NCI-H510A (cell line): ENCODE data around the gene SPIRE2.
"Not testable (repeated sequence)": the region's sequence is repeated elsewhere in the genome, so short reads cannot be mapped to it uniquely, and the experiment has no call there.

Experiments
- DNase-seq: peaks from one replicate; lab custom pipeline; 2025; lab: John Stamatoyannopoulos, UW

SPIRE2 gene

DNA sequence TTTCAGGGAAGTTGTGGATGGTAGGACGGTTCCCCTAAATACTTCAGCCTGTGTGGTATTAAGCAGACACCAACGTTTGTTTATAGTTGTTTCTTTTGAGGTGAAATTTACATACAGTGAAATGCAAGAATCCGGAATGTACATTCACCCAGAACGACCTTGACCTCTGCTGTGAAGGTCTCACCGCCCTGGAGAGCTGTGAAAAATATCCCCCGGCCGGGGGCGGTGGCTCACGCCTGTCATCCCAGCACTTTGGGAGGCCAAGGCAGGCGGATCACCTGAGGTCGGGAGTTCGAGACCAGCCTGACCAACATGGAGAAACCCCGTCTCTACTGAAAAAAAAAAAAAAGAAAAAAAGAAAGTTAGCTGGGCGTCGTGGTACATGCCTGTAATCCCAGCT, 8.2 kb downstream of the SPIRE2 start:
- not testable (repeated sequence) for DNase-seq

- DNase-seq: no peak
Measured at GRCh38 chr16:89837014-89837546, 8.8 kb downstream of the SPIRE2 start.

DNA sequence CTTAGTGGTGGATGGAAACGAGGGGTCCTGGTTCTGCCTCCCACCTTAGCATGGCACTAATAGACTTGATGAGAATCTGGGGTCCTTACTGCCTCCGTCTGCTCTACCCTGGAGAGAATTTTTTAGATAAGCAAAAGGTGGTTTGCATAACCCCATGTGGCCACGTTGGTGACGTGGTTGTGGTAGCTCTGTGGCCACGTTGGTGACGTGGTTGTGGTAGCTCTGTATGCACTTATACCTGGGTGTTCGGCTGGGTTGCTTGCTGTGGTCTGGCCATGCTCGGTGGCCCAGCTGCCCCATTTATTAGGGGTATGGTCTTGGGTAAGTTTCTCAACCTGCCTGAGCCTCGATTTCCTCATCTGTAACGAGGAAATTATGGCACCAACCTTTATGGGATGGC, 13.0 kb downstream of the SPIRE2 start:
- DNase-seq: no peak

DNA sequence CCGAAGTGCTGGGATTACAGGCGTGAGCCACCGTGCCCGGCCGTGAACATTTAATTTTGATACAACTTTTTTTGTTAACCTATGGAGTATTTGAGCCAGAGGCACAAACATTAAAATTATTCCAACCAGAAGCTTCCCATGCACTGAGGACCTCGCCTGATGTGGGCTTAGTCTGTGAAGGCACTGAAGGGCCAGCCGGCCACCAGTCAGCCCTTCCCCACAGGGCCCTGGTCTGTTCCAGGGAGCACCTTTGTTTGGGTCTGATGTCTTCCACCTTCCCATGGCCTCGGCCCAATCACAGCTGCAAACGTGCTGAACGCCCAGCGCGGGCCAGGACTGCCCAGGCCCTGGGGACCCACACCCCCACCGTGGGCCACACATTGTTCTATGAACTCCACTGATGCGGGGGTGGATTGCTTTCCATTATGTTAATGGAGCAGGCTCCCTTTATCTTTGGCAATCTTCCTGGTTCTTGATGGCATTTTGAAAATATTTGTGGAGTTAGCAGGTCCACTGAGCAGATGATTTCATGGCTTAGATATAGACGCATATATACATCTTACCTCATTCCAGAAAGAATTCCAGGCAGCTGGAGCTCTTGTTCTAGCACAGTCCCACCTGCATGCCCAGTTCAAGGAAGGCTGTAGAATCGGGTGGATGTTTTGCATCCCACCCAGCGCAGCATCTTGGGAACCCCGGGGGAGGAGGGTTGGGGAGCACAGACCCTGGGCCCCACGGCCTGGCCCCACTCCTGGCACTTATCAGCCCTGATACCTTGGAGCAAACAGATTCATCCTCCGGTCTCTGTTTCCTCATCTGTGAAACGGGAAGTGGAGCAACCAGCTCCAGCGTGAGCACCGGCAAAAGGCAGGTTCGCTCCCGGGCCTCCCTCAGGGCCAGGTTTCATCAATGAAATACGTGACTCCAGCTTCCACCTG, 14.5 kb downstream of the SPIRE2 start:
- DNase-seq: no peak

GRCh38 chr16:89843409-89844350, 15.4 kb downstream of the SPIRE2 start:
- DNase-seq: no peak

DNA sequence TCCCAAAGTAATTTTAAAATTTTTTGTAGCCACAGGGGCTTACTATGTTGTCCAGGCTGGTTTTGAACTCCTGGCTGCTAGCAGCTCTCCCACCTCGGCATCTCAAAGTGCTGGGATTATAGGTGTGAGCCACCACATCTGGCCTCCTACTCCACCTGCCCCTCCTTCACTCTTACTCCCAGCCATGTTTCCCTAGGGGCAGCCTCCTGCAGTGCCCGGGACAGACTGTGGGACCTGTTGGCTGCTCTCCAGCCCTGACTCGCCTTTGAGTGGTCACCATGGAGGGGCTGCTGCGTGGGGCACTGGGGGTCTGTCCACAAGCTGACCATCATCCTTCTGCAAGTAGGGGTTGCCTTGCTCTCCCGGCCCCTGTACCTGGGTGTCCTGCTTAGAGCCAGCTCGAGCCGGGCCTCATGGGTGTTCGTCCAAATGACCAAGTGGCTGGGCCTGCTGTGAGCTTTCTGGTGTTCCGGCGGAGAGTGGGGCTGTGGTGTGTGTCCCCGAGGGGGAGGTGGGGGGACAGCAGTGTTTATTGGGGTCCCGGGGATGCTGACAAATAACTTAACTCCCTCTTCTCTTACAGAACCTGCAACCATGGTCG, 16.6 kb downstream of the SPIRE2 start:
- no peak for DNase-seq

DNA sequence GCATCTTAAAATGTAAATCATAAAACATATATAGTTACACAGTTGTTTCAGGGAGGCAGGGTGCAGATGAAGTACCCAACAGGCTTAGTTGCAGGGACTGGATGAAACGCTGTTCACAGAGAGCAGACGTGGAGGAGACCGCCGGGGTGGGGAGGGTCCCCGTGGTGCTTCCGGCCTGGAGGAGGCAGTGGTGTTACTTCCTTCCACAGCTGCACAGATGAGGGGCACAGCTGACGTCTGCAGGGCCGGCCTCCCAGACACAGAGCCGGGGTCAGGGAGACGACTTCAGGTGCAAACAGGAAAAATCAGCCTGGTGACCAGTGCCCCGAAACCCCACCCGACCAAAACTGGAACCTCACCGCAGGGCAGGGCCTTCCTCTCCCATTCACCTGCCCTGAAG, 17.1 kb downstream of the SPIRE2 start:
- DNase-seq: no peak

DNA sequence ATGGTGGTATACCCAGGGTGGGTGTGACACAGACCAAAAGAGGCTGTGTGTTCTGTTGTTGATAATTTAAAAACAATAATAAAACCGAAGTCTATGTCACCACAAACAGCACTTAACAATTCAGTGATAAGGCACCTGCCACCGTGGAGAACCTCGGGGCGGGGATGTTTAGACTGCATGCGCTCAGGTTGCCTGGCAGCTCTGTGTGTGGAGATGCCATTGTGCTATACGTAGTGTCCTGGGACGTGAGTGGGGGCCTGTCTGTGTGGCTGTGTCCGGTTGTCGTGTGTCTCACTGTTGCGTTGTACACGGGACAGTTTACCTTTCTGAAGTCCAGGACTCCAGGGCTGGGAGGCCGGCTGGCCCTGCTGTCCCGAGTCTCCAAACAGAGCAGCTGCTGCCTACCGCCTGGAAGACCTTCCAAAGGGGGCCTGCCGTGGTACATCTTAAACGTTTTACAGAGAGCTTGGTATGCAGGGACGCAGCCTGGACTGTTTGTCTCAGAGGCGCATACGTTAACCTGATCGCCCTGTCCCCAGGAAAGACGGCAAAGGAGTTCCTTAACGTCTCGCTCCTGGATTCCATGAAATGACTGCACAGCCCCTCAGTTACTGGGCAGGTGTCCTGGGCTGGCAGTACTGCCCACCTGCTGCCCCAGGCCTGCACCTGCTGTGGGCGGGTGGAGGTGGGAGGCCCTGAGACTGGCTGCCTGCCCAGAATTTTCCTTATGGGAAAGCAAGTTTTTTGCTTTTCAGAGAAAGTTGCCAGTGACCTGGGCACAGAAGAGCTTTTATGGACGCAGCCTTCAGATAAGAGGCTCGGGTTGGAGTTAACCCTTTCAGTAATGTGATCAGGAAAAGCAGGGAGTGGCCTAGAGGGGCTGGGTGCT, 19.0 kb downstream of the SPIRE2 start:
- DNase-seq: no peak

DNA sequence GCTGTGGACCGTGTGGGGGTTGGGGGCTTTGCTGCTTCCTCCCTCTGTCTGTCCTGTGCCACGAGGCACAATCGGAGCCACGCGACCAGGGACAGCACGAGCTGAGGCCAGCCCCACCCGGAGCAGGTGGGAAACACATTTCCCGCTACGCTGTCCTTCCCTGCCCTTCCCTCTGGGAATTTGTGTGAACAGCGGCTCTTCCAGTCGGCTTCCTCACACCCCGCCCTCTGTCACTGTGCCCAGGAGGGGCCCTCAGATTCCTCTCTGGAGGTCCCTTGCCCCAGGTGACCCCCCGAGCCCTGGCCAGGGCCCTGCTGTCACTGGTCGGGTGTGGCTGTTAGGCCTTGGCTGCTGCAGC, 19.6 kb downstream of the SPIRE2 start:
- DNase-seq: no peak

- no peak for DNase-seq
Measured at GRCh38 chr16:89848974-89849373, 20.7 kb downstream of the SPIRE2 start.

DNA sequence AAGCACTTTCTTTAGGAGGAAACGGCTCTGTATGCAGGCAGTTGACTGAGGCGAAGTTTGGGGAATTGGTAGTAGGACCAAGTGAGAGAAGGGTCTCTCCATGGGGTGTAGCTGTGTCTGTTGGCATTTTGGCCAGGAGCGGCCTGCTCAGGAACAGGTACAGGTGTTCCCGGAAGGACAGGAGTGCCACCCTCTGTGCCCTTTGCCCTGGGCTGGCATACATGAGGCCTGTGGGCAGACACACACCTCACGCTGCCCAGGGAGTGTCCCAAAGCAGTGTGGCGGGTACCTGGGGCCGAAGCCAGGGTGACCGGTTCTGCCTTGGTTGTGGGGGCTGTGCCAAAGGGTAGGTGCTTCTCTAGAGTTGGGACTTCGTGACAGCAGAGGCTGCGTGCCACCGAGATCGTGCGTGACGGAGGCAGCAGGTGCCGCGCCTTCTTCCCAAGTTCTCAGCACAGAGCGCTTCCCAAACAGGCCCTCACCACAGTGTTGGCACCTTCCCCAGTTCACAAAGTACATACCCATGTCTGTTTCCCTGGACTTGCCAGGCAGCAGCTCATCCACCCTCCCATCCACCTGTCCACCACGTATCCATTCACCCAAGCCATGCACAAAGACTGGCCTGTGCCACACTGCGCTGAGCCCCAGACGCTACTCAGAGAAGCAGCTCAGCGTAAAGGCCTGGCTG, 25.2 kb downstream of the SPIRE2 start:
- no peak for DNase-seq

DNA sequence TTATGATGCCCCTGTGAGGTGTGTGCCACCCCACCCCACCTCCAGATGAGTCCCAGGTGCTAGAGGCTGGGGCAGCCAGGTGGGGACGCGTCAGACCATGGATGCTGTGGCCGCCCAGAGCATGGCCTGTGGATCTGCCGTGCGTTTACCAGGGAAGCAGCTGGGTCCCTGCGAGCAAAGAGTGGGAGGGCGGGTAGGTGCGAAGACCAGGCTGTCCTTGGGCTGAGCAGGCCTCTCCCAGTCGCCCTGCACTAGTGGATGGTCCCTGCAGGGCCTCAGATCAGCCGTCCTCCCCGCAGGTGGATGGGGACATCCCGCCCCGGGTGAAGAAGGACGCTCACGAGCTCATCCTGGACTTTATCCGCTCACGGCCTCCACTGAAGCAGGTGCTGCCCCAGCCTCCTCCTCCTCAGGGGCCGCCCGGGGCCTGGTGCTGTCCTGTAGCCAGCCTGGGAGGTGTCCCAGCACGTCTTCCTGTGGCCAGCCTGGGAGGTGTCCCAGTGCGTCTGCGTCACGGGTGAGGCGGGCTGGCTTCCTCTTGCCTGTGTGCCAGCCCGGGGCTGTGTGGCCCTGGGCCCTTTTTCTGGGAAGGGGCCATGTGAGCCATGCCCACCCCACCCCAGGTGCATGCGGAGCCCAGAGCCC, 27.1 kb downstream of the SPIRE2 start:
- no peak for DNase-seq

DNA sequence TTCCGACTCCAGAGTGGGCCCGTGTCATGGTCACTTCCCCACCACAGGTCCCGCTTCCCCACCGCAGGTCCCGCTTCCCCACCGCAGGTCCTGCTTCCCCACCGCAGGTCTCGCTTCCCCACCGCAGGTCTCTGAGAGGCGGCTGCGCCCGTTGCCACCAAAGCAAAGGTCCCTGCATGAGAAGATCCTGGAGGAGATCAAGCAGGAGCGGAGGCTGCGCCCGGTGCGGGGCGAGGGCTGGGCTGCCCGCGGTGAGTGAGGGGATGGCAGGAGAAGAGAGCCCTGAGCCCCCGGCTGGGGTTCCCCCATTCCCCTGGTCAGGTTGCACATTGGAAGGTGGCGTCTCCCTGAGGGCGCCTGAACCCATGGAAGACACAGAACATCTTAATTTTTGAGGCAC, 27.7 kb downstream of the SPIRE2 start:
- DNase-seq: no peak

DNA sequence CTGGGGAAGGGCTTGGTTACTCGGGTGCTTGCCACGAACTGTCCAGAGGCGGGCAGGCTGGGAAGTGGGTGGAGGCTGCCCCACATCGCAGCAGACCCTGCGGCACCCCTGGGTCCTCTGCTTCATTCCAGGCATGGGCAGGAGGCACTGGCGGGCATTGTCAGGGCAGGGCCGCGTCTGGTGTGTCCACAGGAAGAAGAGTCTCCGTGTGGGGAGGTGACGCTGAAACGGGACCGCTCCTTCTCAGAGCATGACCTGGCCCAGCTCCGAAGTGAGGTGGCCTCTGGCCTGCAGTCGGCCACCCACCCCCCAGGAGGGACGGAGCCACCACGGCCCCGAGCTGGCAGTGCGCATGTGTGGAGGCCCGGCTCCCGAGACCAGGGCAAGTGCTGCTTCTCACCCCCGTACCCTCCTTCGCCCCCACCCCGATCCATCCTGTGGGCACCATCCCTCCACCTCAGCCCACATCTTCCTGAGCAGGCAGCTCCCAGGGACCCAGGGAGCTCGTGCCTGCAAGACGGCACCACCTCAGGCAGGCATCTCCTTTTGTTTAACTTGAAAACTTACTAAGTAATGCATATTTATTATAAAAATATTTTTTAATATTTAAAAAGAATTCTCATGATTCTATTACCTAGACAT, 30.8 kb downstream of the SPIRE2 start:
- DNase-seq: no peak

- no peak for DNase-seq
Measured at GRCh38 chr16:89859615-89860007, 31.3 kb downstream of the SPIRE2 start.

- no peak for DNase-seq
Measured at GRCh38 chr16:89860747-89861304, 32.6 kb downstream of the SPIRE2 start.

GRCh38 chr16:89861648-89862047, 33.4 kb downstream of the SPIRE2 start:
- no peak for DNase-seq

DNA sequence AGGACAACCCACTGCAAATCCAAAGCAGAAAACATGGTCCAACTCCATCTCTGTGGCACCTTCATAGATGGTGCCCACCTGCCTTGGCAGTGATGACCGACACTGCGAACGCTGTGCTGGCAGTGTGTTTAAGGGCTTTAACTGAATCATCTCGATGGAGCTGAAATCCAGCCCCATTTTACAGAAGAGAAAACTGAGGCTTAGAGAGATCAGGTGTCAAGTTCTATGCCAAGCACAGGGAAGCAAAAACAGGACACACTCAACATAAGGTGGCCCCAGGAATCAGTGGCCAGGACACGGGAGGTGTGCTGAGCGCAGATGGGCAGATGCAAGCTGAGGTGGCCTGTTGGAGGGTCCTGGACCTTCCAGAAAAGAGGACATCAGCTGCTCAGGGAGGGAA, 34.5 kb downstream of the SPIRE2 start:
- DNase-seq: no peak
